HCT116 (cell line): Measurements from ENCODE around the gene SLC36A2. TPM values are rescaled to one million over a fixed set of nuclear protein-coding genes. Genes with fewer than 3 reads are reported as not detected.

Experiments used
- ATAC-seq: fragments of 200-7000 bp; cut with Tn5 transposase; 2 replicates; pipeline ENCODE4 v1.9.1; 2020; ENCODE audit warnings: mild to moderate bottlenecking, moderate library complexity
- BruUV-seq: library from RNA; stranded (reverse); fragments of 400-500 nt; replicated peaks from 2 replicates; lab custom pipeline; 2021; lab: Mats Ljungman, UMichigan
- CTCF ChIA-PET: fragments of 300-600 bp; sonication (Branson Sonifier 250); formaldehyde crosslinking; loops from one replicate; lab custom pipeline; 2021; ENCODE audit warnings: antibody characterized with exemption; lab: Charles Lee
- POLR2A ChIA-PET: fragments of 300-600, 350-600 bp; sonication (Branson Sonifier 250); formaldehyde crosslinking; loops from one replicate; lab custom pipeline; 2021; ENCODE audit warnings: antibody characterized with exemption; lab: Charles Lee
- RAD21 ChIA-PET, 2 experiments: fragments of 300-600 bp; sonication (Branson Sonifier 250); formaldehyde crosslinking; loops; one replicate each; lab custom pipeline; 2023; ENCODE audit warnings: low total read pairs in 2 of 2; ENCODE audit not compliant: uncharacterized antibody in 2 of 2, unreplicated experiment in 2 of 2, low non-redundant PET in 1 of 2; lab: Charles Lee
- DNase-seq: peaks from one replicate; pipeline ENCODE4 v3.0.0-alpha.2; 2010; ENCODE audit warnings: low read depth, low spot score
- H2AFZ ChIP-seq: fragments of 200-600 bp; shearing (Covaris generic), sonication (generic); 2 replicates; pipeline ENCODE4 v1.6.1; 2017; ENCODE audit warnings: low read depth, mixed run types, mixed read lengths, antibody characterized with exemption, low read length; ENCODE audit not compliant: poor library complexity, severe bottlenecking
- H3K27ac ChIP-seq: 2 replicates; pipeline ENCODE4 v1.5.1; 2012; ENCODE audit warnings: low read depth, low read length
- H3K27me3 ChIP-seq: fragments of 200-600 bp; sonication (generic); 2 replicates; pipeline ENCODE4 v1.6.1; 2016; ENCODE audit warnings: mixed run types, low read length, mixed read lengths; ENCODE audit not compliant: insufficient read depth
- H3K36me3 ChIP-seq, 2 experiments: fragments of 200-500 bp in 1 of 2; fragments of 200-600 bp in 1 of 2; sonication (Bioruptor generic) in 1 of 2; sonication (generic) in 1 of 2; 2 replicates each; pipeline versions ENCODE4 v1.5.1 to v1.6.1; 2014 to 2016; ENCODE audit warnings: low read length in 2 of 2, inconsistent platforms in 1 of 2, mixed read lengths in 1 of 2, mixed run types in 1 of 2; ENCODE audit not compliant: insufficient read depth in 2 of 2, control insufficient read depth in 1 of 2
- H3K4me1 ChIP-seq, 2 experiments: fragments of 200-600 bp in 1 of 2; sonication (generic) in 1 of 2; 2 replicates each; pipeline versions ENCODE4 v1.5.1 to v1.6.1; 2012 to 2017; ENCODE audit warnings: low read length in 2 of 2, inconsistent platforms in 1 of 2, mild to moderate bottlenecking in 1 of 2, mixed read lengths in 1 of 2, mixed run types in 1 of 2, moderate library complexity in 1 of 2; ENCODE audit not compliant: insufficient read depth in 2 of 2, control insufficient read depth in 1 of 2
- H3K4me2 ChIP-seq: fragments of 200-600 bp; sonication (generic); 2 replicates; pipeline ENCODE4 v1.6.1; 2017; ENCODE audit warnings: mixed run types, low read length, mixed read lengths
- H3K4me3 ChIP-seq, 2 experiments: fragments of 200-600 bp in 1 of 2; sonication (generic) in 1 of 2; replicated peaks in 1 of 2; 2 replicates each; pipeline ENCODE4 v1.5.1; 2011 to 2016; ENCODE audit warnings: low read length in 2 of 2, control low read depth in 1 of 2, low read depth in 1 of 2, mild to moderate bottlenecking in 1 of 2, mixed read lengths in 1 of 2, mixed run types in 1 of 2
- H3K79me2 ChIP-seq: fragments of 200-600 bp; sonication (generic); 2 replicates; pipeline ENCODE4 v1.6.1; 2017; ENCODE audit warnings: mild to moderate bottlenecking, mixed run types, low read length, moderate library complexity, mixed read lengths; ENCODE audit not compliant: insufficient read depth
- H3K9ac ChIP-seq: fragments of 200-600 bp; sonication (generic); 2 replicates; pipeline ENCODE4 v1.6.1; 2016; ENCODE audit warnings: low read length, mixed read lengths
- H3K9me2 ChIP-seq: fragments of 200-600 bp; sonication (generic), shearing (Covaris generic); 2 replicates; pipeline ENCODE4 v1.6.1; 2017; ENCODE audit warnings: mixed run types, mild to moderate bottlenecking, moderate library complexity; ENCODE audit not compliant: insufficient read depth
- H3K9me3 ChIP-seq, 2 experiments: fragments of 200-500 bp in 1 of 2; fragments of 200-600 bp in 1 of 2; sonication (Bioruptor generic) in 1 of 2; sonication (generic) in 1 of 2; 2 replicates each; pipeline ENCODE4 v1.6.1; 2014 to 2017; ENCODE audit warnings: low read length in 2 of 2, mixed read lengths in 2 of 2, inconsistent platforms in 1 of 2, low read depth in 1 of 2, mild to moderate bottlenecking in 1 of 2, mixed run types in 1 of 2, moderate library complexity in 1 of 2; ENCODE audit not compliant: control insufficient read depth in 1 of 2, insufficient read depth in 1 of 2
- H4K20me1 ChIP-seq: fragments of 200-600 bp; sonication (generic), shearing (Covaris generic); 2 replicates; pipeline ENCODE4 v1.6.1; 2017; ENCODE audit warnings: mixed run types, mild to moderate bottlenecking, moderate library complexity; ENCODE audit not compliant: insufficient read depth
- ATF3 ChIP-seq: IDR thresholded peaks from 2 replicates; pipeline ENCODE4 v1.6.1; 2012
- CBX3 ChIP-seq: IDR thresholded peaks from 2 replicates; pipeline ENCODE4 v1.6.1; 2012; ENCODE audit warnings: low read depth
- CEBPB ChIP-seq: IDR thresholded peaks from 2 replicates; pipeline ENCODE4 v1.6.1; 2012; ENCODE audit warnings: low read depth
- ELF1 ChIP-seq: IDR thresholded peaks from 2 replicates; pipeline ENCODE4 v1.6.1; 2012; ENCODE audit warnings: low read depth, borderline replicate concordance
- EZH2 ChIP-seq: fragments of 200-600 bp; sonication (generic); IDR thresholded peaks from 2 replicates; pipeline ENCODE4 v1.6.1; 2017; ENCODE audit warnings: antibody characterized with exemption, mixed run types
- EZH2phosphoT487 ChIP-seq: fragments of 200-600 bp; IDR thresholded peaks from 2 replicates; pipeline ENCODE4 v1.6.1; 2018; ENCODE audit warnings: antibody characterized with exemption, borderline replicate concordance
- FOSL1 ChIP-seq: IDR thresholded peaks from 2 replicates; pipeline ENCODE4 v1.6.1; 2012; ENCODE audit warnings: low read depth
- JUND ChIP-seq: IDR thresholded peaks from 2 replicates; pipeline ENCODE4 v1.6.1; 2012
- POLR2AphosphoS5 ChIP-seq: IDR thresholded peaks from 2 replicates; pipeline ENCODE4 v1.6.1; 2011; ENCODE audit warnings: mild to moderate bottlenecking, low read depth, low read length, moderate library complexity
- RAD21 ChIP-seq: IDR thresholded peaks from 2 replicates; pipeline ENCODE4 v1.6.1; 2012; ENCODE audit warnings: low read depth, mild to moderate bottlenecking
- SIN3A ChIP-seq: IDR thresholded peaks from 2 replicates; pipeline ENCODE4 v1.6.1; 2012; ENCODE audit warnings: low read depth
- SP1 ChIP-seq: IDR thresholded peaks from 2 replicates; pipeline ENCODE4 v1.6.1; 2012; ENCODE audit warnings: low read depth
- SRF ChIP-seq: IDR thresholded peaks from 2 replicates; pipeline ENCODE4 v1.6.1; 2012; ENCODE audit warnings: low read depth
- TCF7L2 ChIP-seq: IDR thresholded peaks from 2 replicates; pipeline ENCODE4 v1.7.0; 2011; ENCODE audit warnings: borderline replicate concordance, inconsistent platforms; ENCODE audit not compliant: insufficient read depth, insufficient read length; ENCODE audit errors: extremely low read depth
- YY1 ChIP-seq: IDR thresholded peaks from 2 replicates; pipeline ENCODE4 v1.6.1; 2011; ENCODE audit warnings: low read length, low read depth, moderate library complexity, mild to moderate bottlenecking; ENCODE audit not compliant: insufficient replicate concordance; ENCODE audit errors: extremely low read depth
- ZBTB33 ChIP-seq: IDR thresholded peaks from 2 replicates; pipeline ENCODE4 v1.6.1; 2011; ENCODE audit warnings: mild to moderate bottlenecking, low read length, moderate library complexity; ENCODE audit not compliant: insufficient replicate concordance; ENCODE audit errors: extremely low read depth
- ZFX ChIP-seq: fragments of 450-650 bp; IDR thresholded peaks from 2 replicates; pipeline ENCODE4 v1.6.1; 2017
- intact Hi-C: fragments of 100-400 bp; cut with micrococcal nuclease; formaldehyde crosslinking; loops from 2 replicates; pipeline ENCODE4 v1.10.0; 2022
- total RNA-seq: library from RNA; stranded (reverse); gene quantifications from one replicate; pipeline ENCODE4 v1.2.1, GENCODE V29; 2021; ENCODE audit not compliant: unreplicated experiment
- TF ChIP-seq, protein P1 (sequence below): IDR thresholded peaks from 2 replicates; pipeline ENCODE4 v1.6.1; 2012; ENCODE audit warnings: low read depth
- TF ChIP-seq, protein P2 (sequence below), 3 experiments: fragments of 200-600 bp in 1 of 3; sonication (generic) in 1 of 3; IDR thresholded peaks in 2 of 3; conservative IDR thresholded peaks in 1 of 3; 2 replicates each; pipeline ENCODE4 v1.5.1; 2012 to 2017; ENCODE audit warnings: low read depth in 2 of 3, low read length in 2 of 3, antibody characterized with exemption in 1 of 3, borderline replicate concordance in 1 of 3, control low read depth in 1 of 3, mild to moderate bottlenecking in 1 of 3, mixed read lengths in 1 of 3, mixed run types in 1 of 3, moderate library complexity in 1 of 3; ENCODE audit not compliant: insufficient read depth in 1 of 3

Gene SLC36A2
- total RNA-seq, 1 experiment from 2014 or later = not detected

DNA sequence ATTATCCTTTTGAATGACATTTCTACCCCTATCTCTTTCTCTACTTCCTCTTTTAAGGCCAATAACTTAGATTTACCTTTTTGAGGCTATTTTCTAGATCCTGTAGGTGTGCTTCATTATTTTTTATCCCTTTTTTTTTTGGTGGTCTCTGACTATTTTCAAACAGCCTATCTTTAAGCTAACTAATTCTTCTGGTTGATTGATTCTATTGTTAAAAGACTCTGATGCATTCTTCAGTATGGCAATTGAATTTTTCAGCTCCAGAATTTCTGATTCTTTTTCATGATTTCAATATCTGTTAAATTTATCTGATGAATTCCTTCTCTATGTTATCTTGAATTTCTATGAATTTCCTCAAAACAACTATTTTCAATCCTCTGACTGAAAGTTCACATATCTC lies 36.4 kb downstream of the SLC36A2 start:
- no peak overlapping the region for H2AFZ ChIP-seq
- H3K27me3 ChIP-seq = no peaks in the 10 kb centered on the region
- ATAC-seq = no peak
- no peaks in the 10 kb centered on the region for H3K9me3 ChIP-seq
- RAD21 ChIA-PET = interaction anchor here in 1 of 2 experiments (0.6 kb wide), 1 partner anchor 74 kb away, joined by 4 read pairs; no protein-coding TSS in a partner anchor
- no peak overlapping the region for H3K27ac ChIP-seq
- CTCF ChIA-PET = no interaction called here
- intact Hi-C loops = loop anchor here (10.0 kb wide), 1 partner anchor 184 kb away; no protein-coding TSS in a partner anchor
- POLR2A ChIA-PET = no interaction called here
- no peak for TF ChIP-seq EZH2phosphoT487
- TF ChIP-seq FOSL1 = no peak
- TF ChIP-seq ELF1 = no peak
- no peak for TF ChIP-seq JUND
- no peak for TF ChIP-seq SP1
- no peak for TF ChIP-seq ZBTB33
- no peak for TF ChIP-seq POLR2AphosphoS5
- no peak for TF ChIP-seq CBX3
- TF ChIP-seq RAD21 = no peak
- TF ChIP-seq, protein P1, sequence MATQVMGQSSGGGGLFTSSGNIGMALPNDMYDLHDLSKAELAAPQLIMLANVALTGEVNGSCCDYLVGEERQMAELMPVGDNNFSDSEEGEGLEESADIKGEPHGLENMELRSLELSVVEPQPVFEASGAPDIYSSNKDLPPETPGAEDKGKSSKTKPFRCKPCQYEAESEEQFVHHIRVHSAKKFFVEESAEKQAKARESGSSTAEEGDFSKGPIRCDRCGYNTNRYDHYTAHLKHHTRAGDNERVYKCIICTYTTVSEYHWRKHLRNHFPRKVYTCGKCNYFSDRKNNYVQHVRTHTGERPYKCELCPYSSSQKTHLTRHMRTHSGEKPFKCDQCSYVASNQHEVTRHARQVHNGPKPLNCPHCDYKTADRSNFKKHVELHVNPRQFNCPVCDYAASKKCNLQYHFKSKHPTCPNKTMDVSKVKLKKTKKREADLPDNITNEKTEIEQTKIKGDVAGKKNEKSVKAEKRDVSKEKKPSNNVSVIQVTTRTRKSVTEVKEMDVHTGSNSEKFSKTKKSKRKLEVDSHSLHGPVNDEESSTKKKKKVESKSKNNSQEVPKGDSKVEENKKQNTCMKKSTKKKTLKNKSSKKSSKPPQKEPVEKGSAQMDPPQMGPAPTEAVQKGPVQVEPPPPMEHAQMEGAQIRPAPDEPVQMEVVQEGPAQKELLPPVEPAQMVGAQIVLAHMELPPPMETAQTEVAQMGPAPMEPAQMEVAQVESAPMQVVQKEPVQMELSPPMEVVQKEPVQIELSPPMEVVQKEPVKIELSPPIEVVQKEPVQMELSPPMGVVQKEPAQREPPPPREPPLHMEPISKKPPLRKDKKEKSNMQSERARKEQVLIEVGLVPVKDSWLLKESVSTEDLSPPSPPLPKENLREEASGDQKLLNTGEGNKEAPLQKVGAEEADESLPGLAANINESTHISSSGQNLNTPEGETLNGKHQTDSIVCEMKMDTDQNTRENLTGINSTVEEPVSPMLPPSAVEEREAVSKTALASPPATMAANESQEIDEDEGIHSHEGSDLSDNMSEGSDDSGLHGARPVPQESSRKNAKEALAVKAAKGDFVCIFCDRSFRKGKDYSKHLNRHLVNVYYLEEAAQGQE = no peak
- TF ChIP-seq YY1 = no peak
- no peak for TF ChIP-seq ATF3
- TF ChIP-seq ZFX = no peak
- TF ChIP-seq, protein P2, sequence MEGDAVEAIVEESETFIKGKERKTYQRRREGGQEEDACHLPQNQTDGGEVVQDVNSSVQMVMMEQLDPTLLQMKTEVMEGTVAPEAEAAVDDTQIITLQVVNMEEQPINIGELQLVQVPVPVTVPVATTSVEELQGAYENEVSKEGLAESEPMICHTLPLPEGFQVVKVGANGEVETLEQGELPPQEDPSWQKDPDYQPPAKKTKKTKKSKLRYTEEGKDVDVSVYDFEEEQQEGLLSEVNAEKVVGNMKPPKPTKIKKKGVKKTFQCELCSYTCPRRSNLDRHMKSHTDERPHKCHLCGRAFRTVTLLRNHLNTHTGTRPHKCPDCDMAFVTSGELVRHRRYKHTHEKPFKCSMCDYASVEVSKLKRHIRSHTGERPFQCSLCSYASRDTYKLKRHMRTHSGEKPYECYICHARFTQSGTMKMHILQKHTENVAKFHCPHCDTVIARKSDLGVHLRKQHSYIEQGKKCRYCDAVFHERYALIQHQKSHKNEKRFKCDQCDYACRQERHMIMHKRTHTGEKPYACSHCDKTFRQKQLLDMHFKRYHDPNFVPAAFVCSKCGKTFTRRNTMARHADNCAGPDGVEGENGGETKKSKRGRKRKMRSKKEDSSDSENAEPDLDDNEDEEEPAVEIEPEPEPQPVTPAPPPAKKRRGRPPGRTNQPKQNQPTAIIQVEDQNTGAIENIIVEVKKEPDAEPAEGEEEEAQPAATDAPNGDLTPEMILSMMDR (IDR thresholded peaks at IDR 0.05 in 2 of 3, conservative IDR thresholded peaks at IDR 0.05 in 1 of 3; ENCODE audit: borderline replicate concordance in 1 of 3, insufficient read depth in 1 of 3, low read depth in 2 of 3, low read length in 2 of 3) = no peak
- TF ChIP-seq CEBPB = no peak
- TF ChIP-seq SIN3A = no peak
- TF ChIP-seq TCF7L2 = no peak
- TF ChIP-seq EZH2 = no peak
- no peak for TF ChIP-seq SRF
- TF ChIP-seq, all 23 proteins: peak for 0
- no peak overlapping the region for H3K4me3 ChIP-seq
- no peaks in the 10 kb centered on the region for H3K36me3 ChIP-seq
- H3K4me2 ChIP-seq = no peak overlapping the region
- H3K9ac ChIP-seq = no peak overlapping the region
- H3K79me2 ChIP-seq = no peaks in the 10 kb centered on the region
- no peaks in the 10 kb centered on the region for H3K9me2 ChIP-seq
- no peaks in the 10 kb centered on the region for H4K20me1 ChIP-seq
- no peaks in the 10 kb centered on the region for H3K4me1 ChIP-seq
- DNase-seq = no peak
- BruUV-seq = no TSS peak
